ENCODE measurements around the gene CHKB.

The CHKB gene

GRCh38 chr22:50600967-50601668, 18.5 kb upstream of the CHKB start (continued):
- TF ChIP-seq ZNF398 (tag by site-specific recombination; IDR thresholded peaks at IDR 0.05) (peak; percentile 38), ZBTB6 (tag by site-specific recombination; IDR thresholded peaks at IDR 0.05) (no peak), ZNF140 (tag by site-specific recombination; IDR thresholded peaks at IDR 0.05) (no peak), ZNF26 (tag by site-specific recombination; IDR thresholded peaks at IDR 0.05) (no peak), PATZ1 (tag by site-specific recombination; IDR thresholded peaks at IDR 0.05) (peak; percentile 41; the same call in 1 of the 2 replicates), EGR2 (tag by site-specific recombination; IDR thresholded peaks at IDR 0.05; ENCODE audit: low read depth) (0 out of 2 replicates have a peak, but pooled peaks have one; percentile 15), KLF7 (tag by site-specific recombination; IDR thresholded peaks at IDR 0.05; ENCODE audit: borderline replicate concordance) (0 out of 2 replicates have a peak, but pooled peaks have one; percentile 24), ZNF76 (tag by site-specific recombination; IDR thresholded peaks at IDR 0.05; ENCODE audit: borderline replicate concordance, low read depth) (peak; percentile 42; the same call in 1 of the 2 replicates), ZBTB8A (tag by site-specific recombination; IDR thresholded peaks at IDR 0.05) (0 out of 2 replicates have a peak, but pooled peaks have one; percentile 25), SP2 (tag by site-specific recombination; IDR thresholded peaks at IDR 0.05) (peak; percentile 42), ZBTB26 (tag by site-specific recombination; optimal IDR thresholded peaks at IDR 0.05) (peak; percentile 54), REPIN1 (tag by site-specific recombination; IDR thresholded peaks at IDR 0.05; ENCODE audit: low read depth) (no peak), KLF1 (tag by site-specific recombination; IDR thresholded peaks at IDR 0.05) (peak; percentile 62; the same call in 1 of the 2 replicates), GLIS2 (tag by site-specific recombination; IDR thresholded peaks at IDR 0.05) (peak; percentile 46; the same call in 1 of the 2 replicates), KLF17 (tag by site-specific recombination; IDR thresholded peaks at IDR 0.05) (peak; percentile 13; the same call in 1 of the 2 replicates), ZBTB20 (tag by site-specific recombination; IDR thresholded peaks at IDR 0.05) (peak; percentile 51), ZNF2 (tag by site-specific recombination; IDR thresholded peaks at IDR 0.05) (0 out of 2 replicates have a peak, but pooled peaks have one; percentile 44)
